OCI-LY7 (cell line): ENCODE measurements around the gene KRT76. TPM values are rescaled to one million over a fixed set of nuclear protein-coding genes. Genes with fewer than 3 reads are reported as not detected.

ENCODE experiments used
- Bru-seq: library from RNA; stranded (reverse); fragments of 400-500 nt; gene quantifications from one replicate; lab custom pipeline; 2021; lab: Mats Ljungman, UMichigan
- BruChase-seq, 2 experiments: library from RNA; stranded (reverse); fragments of 400-500 nt; gene quantifications; one replicate each; lab custom pipeline; 2021; lab: Mats Ljungman, UMichigan
- BruUV-seq: library from RNA; stranded (reverse); fragments of 400-500 nt; replicated peaks from 2 replicates; lab custom pipeline; 2021; lab: Mats Ljungman, UMichigan
- CTCF ChIA-PET: fragments of 300-600 bp; sonication (Branson Sonifier 250); formaldehyde crosslinking; loops from one replicate; lab custom pipeline; 2022; ENCODE audit warnings: antibody characterized with exemption; ENCODE audit not compliant: unreplicated experiment; lab: Charles Lee
- POLR2A ChIA-PET: fragments of 300-600 bp; sonication (Branson Sonifier 250); formaldehyde crosslinking; loops from one replicate; lab custom pipeline; 2022; ENCODE audit warnings: antibody characterized with exemption; lab: Charles Lee
- DNase-seq: peaks from one replicate; pipeline ENCODE4 v3.0.0-alpha.2; 2015; ENCODE audit warnings: low spot score
- H2AFZ ChIP-seq: fragments of 200-600 bp; sonication (generic), shearing (Covaris generic); 2 replicates; pipeline ENCODE4 v1.6.1; 2014; ENCODE audit warnings: mild to moderate bottlenecking, antibody characterized with exemption, low read length, moderate library complexity
- H3K27ac ChIP-seq: fragments of 200-600 bp; sonication (generic); 2 replicates; pipeline ENCODE4 v1.5.1; 2014; ENCODE audit warnings: mixed run types, low read depth, mild to moderate bottlenecking, moderate library complexity, low read length, inconsistent platforms; ENCODE audit not compliant: poor library complexity, severe bottlenecking
- H3K36me3 ChIP-seq: fragments of 200-600 bp; sonication (generic); 2 replicates; pipeline ENCODE4 v1.6.1; 2014; ENCODE audit warnings: mild to moderate bottlenecking, antibody characterized with exemption, low read length, moderate library complexity, mixed read lengths; ENCODE audit not compliant: insufficient read depth
- H3K4me1 ChIP-seq: fragments of 200-600 bp; sonication (generic); 2 replicates; pipeline ENCODE4 v1.5.1; 2014; ENCODE audit warnings: mild to moderate bottlenecking, low read length; ENCODE audit not compliant: insufficient read depth, poor library complexity, severe bottlenecking
- H3K4me2 ChIP-seq: fragments of 200-600 bp; sonication (generic); 2 replicates; pipeline ENCODE4 v1.6.1; 2014; ENCODE audit warnings: mild to moderate bottlenecking, low read length
- H3K4me3 ChIP-seq: fragments of 200-600 bp; sonication (generic); 2 replicates; pipeline ENCODE4 v1.5.1; 2014; ENCODE audit warnings: mild to moderate bottlenecking, low read depth, low read length; ENCODE audit not compliant: poor library complexity, severe bottlenecking
- H3K79me2 ChIP-seq: fragments of 200-600 bp; sonication (generic); 2 replicates; pipeline ENCODE4 v1.6.1; 2016; ENCODE audit warnings: low read depth, mild to moderate bottlenecking, low read length, moderate library complexity, mixed read lengths; ENCODE audit not compliant: insufficient read depth
- H3K9me2 ChIP-seq: fragments of 200-600 bp; sonication (generic); 2 replicates; pipeline ENCODE4 v1.6.1; 2016; ENCODE audit warnings: mild to moderate bottlenecking, low read length, mixed read lengths; ENCODE audit not compliant: insufficient read depth
- H3K9me3 ChIP-seq: fragments of 200-600 bp; sonication (generic); 2 replicates; pipeline ENCODE4 v1.6.1; 2014; ENCODE audit warnings: mild to moderate bottlenecking, mixed run types, low read length, mixed read lengths
- H4K20me1 ChIP-seq: fragments of 200-600 bp; sonication (generic); 2 replicates; pipeline ENCODE4 v1.6.1; 2014; ENCODE audit warnings: mild to moderate bottlenecking, antibody characterized with exemption, low read length, moderate library complexity, mixed read lengths; ENCODE audit not compliant: insufficient read depth
- EZH2phosphoT487 ChIP-seq: fragments of 200-600 bp; sonication (generic); IDR thresholded peaks from 2 replicates; pipeline ENCODE4 v1.6.1; 2018; ENCODE audit warnings: low read depth, borderline replicate concordance, mild to moderate bottlenecking, mixed run types, antibody characterized with exemption, low read length, moderate library complexity, mixed read lengths
- intact Hi-C: fragments of 100-400 bp; cut with micrococcal nuclease; formaldehyde crosslinking; loops from one replicate; pipeline ENCODE4 v1.10.0; 2022; ENCODE audit not compliant: unreplicated experiment
- long read RNA-seq: library from polyadenylated mRNA; stranded (forward); transcript quantifications from one replicate; pipeline ENCODE4 v2.0.0, GENCODE V29; 2022
- total RNA-seq, 2 experiments: library from RNA; depleted of rRNA in 1 of 2; stranded (reverse); fragments of >200 nt in 1 of 2; shearing (Covaris generic) in 1 of 2; gene quantifications; 2 replicates each; pipeline ENCODE4 v1.2.3, GENCODE V29; 2014 to 2022
- TF ChIP-seq, protein P1 (sequence below): fragments of 200-600 bp; sonication (generic); conservative IDR thresholded peaks from 2 replicates; pipeline ENCODE4 v1.5.1; 2014; ENCODE audit warnings: mild to moderate bottlenecking, antibody characterized with exemption, low read length, moderate library complexity, mixed read lengths

KRT76 gene
- total RNA-seq (2014; rRNA removed; shearing (Covaris generic)) (not detected in 2 replicates), total RNA-seq (2022) (not detected in 2 replicates), Bru-seq, nascent RNA (not detected), BruChase-seq, experiment 1, labeled RNA remaining after a 6-hour chase (not detected), BruChase-seq, experiment 2, labeled RNA remaining after a 2-hour chase (not detected)
- long read RNA-seq = 0 reads

- no peak within 1 kb of the TSS for H2AFZ ChIP-seq
- H3K79me2 ChIP-seq = no peaks in the 10 kb centered on the region
- H3K27ac ChIP-seq = no peak within 1 kb of the TSS
- no peak for TF ChIP-seq EZH2phosphoT487
- TF ChIP-seq, protein P1, sequence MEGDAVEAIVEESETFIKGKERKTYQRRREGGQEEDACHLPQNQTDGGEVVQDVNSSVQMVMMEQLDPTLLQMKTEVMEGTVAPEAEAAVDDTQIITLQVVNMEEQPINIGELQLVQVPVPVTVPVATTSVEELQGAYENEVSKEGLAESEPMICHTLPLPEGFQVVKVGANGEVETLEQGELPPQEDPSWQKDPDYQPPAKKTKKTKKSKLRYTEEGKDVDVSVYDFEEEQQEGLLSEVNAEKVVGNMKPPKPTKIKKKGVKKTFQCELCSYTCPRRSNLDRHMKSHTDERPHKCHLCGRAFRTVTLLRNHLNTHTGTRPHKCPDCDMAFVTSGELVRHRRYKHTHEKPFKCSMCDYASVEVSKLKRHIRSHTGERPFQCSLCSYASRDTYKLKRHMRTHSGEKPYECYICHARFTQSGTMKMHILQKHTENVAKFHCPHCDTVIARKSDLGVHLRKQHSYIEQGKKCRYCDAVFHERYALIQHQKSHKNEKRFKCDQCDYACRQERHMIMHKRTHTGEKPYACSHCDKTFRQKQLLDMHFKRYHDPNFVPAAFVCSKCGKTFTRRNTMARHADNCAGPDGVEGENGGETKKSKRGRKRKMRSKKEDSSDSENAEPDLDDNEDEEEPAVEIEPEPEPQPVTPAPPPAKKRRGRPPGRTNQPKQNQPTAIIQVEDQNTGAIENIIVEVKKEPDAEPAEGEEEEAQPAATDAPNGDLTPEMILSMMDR = no peak
- H3K9me2 ChIP-seq = no peaks in the 10 kb centered on the region
- no peaks in the 10 kb centered on the region for H3K36me3 ChIP-seq
- H3K4me2 ChIP-seq = no peak within 1 kb of the TSS
- H3K4me1 ChIP-seq = no peaks in the 10 kb centered on the region
- BruUV-seq = no TSS peak
- POLR2A ChIA-PET = no interaction called here
- intact Hi-C loops = no loop called here
- no peaks in the 10 kb centered on the region for H3K9me3 ChIP-seq
- CTCF ChIA-PET = no interaction called here
- H4K20me1 ChIP-seq = no peaks in the 10 kb centered on the region; the same call in 1 of the 2 replicates
- H3K4me3 ChIP-seq = no peak within 1 kb of the TSS
- DNase-seq = no peak
These were observed at the start of gene KRT76 for GRCh38 chr12:52776913-52777395. Gene KRT76 (minus strand): TSS chr12:52777345. CDS start chr12:52777291, 54 bp downstream.

DNA sequence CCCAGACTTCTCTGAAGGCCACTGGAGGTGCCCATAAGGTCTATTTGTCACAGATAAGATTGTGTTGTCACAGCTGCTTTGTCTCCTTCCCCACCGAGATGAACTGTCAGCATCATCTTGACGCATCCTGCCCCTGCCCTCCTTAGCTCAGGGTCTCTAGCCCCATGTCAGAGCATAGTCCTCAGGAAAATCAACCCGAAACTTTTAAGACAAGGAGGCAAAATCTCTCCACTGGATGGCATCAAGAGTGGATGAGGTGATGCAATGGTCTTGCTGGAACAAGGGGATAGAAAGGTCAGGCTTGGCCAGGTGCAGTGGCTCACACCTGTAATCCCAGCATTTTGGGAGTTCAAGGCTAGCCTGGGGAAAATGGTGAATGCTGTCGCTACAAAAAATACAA is 48.8 kb upstream of the KRT76 start:
- CTCF ChIA-PET = no interaction called here
- H3K4me2 ChIP-seq = no peak overlapping the region
- intact Hi-C loops = no loop called here

More for the DNA sequence above, 48.8 kb upstream of the KRT76 start:
- no peak for DNase-seq
- H4K20me1 ChIP-seq = no peaks in the 10 kb centered on the region
- no peaks in the 10 kb centered on the region for H3K36me3 ChIP-seq
- no peak overlapping the region for H3K4me3 ChIP-seq
- no peaks in the 10 kb centered on the region for H3K9me2 ChIP-seq
- no peaks in the 10 kb centered on the region for H3K4me1 ChIP-seq
- H3K79me2 ChIP-seq = no peaks in the 10 kb centered on the region
- POLR2A ChIA-PET = no interaction called here
- TF ChIP-seq, protein P1 = no peak
- no peak for TF ChIP-seq EZH2phosphoT487
- no peak overlapping the region for H3K27ac ChIP-seq
- H3K9me3 ChIP-seq = no peaks in the 10 kb centered on the region
- no peak overlapping the region for H2AFZ ChIP-seq
- BruUV-seq = no TSS peak
